Activated naive CD4-positive, alpha-beta T cell treated with anti-CD3 and anti-CD28 coated beads, Interleukin-2, amount 10 ng/mL, durations not matched to agents 7 days and 5 days (primary cell): ENCODE measurements around the gene CMTM7.
"Not testable (repeated sequence)": the region's sequence is repeated elsewhere in the genome, so short reads cannot be mapped to it uniquely, and the experiment has no call there.

Experiments used
- CTCF ChIA-PET: fragments of 350-600 bp; sonication (Branson Sonifier 250); formaldehyde crosslinking; loops from one replicate; lab custom pipeline; 2021; ENCODE audit warnings: antibody characterized with exemption; lab: Charles Lee
- DNase-seq: peaks from one replicate; pipeline ENCODE4 v3.0.0-alpha.2; 2020
- H3K27ac Mint-ChIP-seq: one replicate; pipeline ENCODE4 v1.8.0; 2021; ENCODE audit warnings: mild to moderate bottlenecking, moderate library complexity, mixed read lengths
- H3K27me3 Mint-ChIP-seq: one replicate; pipeline ENCODE4 v1.8.0; 2021; ENCODE audit warnings: mild to moderate bottlenecking, mixed read lengths
- H3K36me3 Mint-ChIP-seq: one replicate; pipeline ENCODE4 v1.8.0; 2021; ENCODE audit warnings: mixed read lengths
- H3K4me1 Mint-ChIP-seq: one replicate; pipeline ENCODE4 v1.8.0; 2021; ENCODE audit warnings: mixed read lengths
- H3K4me3 Mint-ChIP-seq: one replicate; pipeline ENCODE4 v1.8.0; 2021; ENCODE audit warnings: mild to moderate bottlenecking, moderate library complexity, mixed read lengths
- H3K9me3 Mint-ChIP-seq: one replicate; pipeline ENCODE4 v1.8.0; 2021; ENCODE audit warnings: mixed read lengths

CMTM7 gene

DNA sequence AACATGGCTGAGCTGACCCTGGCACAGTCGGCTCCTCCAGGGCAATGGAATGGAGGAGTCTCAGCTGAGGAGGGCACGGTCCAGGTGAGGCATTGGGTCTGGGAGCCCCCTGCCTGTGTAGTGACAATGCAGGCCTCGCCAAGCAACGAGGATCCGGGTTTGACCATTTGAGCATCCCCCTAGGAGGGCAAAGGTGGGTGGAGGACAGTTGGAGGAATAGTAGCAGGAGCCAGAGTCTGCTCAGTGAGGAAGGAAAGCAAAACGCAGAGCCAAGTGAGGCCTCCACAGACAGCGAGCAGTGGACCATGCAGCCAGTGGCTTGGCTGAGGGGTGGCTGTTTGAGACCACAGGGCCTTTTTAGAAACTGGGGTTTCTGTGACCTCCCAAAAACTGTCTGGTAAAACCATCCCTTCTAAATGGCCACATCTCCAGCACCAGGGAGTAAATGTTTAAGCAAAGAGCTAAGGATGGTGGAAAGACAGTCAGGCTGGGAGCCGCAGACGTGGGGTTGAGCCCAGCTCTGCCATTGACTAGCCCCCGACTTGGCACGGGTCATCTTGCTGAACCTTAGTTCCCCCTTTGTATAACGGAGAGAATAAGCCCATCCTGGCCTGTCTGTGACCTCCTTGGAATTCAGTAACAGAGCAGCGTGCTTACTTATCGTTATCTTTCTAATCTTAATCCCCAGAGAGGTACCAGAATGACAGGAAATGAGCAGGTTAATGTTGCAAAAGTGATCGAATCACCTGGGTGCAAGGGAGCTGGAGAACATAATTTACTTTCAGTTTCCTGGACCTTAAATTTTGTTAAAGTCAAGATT lies 64.2 kb downstream of the CMTM7 start:
- peaks cover 35% of the 10 kb centered on the region for H3K4me1 Mint-ChIP-seq
- CTCF ChIA-PET, result interaction anchor here (1.0 to 2.7 kb wide), 6 partner anchors 12 to 81 kb away, joined by 3 to 16 read pairs (median 4); no protein-coding TSS in a partner anchor
- H3K27ac Mint-ChIP-seq, result peak overlapping the region; percentile 94
- H3K36me3 Mint-ChIP-seq, result peaks cover 36% of the 10 kb centered on the region
- no peak for DNase-seq
- no peaks in the 10 kb centered on the region for H3K27me3 Mint-ChIP-seq
- peak overlapping the region; percentile 17 for H3K4me3 Mint-ChIP-seq
- H3K9me3 Mint-ChIP-seq, result peaks cover 2% of the 10 kb centered on the region

DNA sequence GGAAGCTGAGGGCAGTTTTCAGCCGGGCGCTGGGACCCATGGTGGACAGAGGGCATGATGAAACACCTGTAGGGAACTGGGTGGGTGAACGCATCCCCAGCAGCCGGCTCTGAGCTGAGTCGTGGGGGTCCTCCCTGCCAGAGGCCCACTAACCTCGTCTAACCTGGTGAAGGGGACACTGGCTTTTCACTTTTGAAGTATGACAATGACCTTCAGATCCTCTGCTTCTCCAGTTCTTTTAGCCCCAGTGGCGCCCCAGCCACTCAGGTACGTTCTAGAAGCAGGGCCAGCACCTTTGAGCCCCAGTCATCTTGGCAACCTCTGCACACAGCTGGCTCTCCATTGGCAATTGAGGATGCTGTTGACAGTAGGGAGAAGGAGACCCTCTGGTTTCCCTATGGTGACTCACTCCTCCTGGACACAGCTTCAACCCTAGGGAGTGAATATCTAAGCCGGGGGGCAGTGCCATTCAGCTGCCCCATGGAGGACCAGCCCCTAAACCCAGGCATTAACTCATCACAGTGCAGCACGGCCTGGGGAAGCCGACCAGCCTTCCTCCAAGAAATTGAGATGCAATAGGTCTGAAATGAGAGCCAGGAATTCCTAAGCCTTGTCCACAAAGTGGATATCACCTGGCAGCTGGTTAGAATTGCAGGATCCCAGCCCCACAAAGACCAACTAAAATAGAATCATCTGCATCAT lies 64.9 kb downstream of the CMTM7 start:
- Mint-ChIP-seq H3K36me3 (peaks cover 34% of the 10 kb centered on the region), H3K27ac (peak overlapping the region; percentile 94), H3K9me3 (peaks cover 2% of the 10 kb centered on the region), H3K4me3 (no peak overlapping the region), H3K4me1 (peaks cover 35% of the 10 kb centered on the region), H3K27me3 (no peaks in the 10 kb centered on the region)
- CTCF ChIA-PET, result interaction anchor here (1.0 to 2.7 kb wide), 5 partner anchors 11 to 81 kb away, joined by 3 to 16 read pairs (median 5); no protein-coding TSS in a partner anchor
- no peak for DNase-seq

DNA sequence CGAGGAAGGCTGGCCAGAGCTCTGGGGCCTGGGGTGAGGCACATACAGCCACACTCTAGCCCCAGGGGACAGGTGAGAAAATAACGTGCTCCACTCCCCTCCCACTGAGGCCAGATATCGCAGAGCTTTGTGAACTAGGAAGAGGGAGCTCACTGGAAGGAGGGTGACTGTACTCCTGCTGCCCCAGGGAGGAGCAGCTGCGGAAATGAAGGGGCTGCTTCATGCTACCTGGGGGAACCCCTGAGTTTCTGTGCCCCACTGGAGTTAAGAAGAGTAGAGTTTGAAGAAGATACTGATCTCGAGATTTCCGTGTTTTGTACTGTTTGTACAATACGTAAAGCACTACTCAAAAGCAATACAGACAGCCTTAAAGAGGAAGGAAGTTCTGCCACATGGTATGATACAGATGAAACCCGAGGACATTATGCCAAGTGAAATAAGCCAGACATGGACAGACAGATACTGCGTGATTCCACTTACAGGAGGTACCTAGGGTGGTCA lies 66.4 kb downstream of the CMTM7 start:
- Mint-ChIP-seq H3K27ac (peak overlapping the region; percentile 94), H3K4me1 (peaks cover 35% of the 10 kb centered on the region), H3K36me3 (peaks cover 27% of the 10 kb centered on the region), H3K9me3 (peaks cover 2% of the 10 kb centered on the region), H3K27me3 (no peaks in the 10 kb centered on the region), H3K4me3 (peak overlapping the region; percentile 55)
- CTCF ChIA-PET, result interaction anchor here (0.9 to 2.7 kb wide), 3 partner anchors 10 to 25 kb away, joined by 5 to 16 read pairs (median 6); no protein-coding TSS in a partner anchor
- peak; percentile 75 for DNase-seq

DNA sequence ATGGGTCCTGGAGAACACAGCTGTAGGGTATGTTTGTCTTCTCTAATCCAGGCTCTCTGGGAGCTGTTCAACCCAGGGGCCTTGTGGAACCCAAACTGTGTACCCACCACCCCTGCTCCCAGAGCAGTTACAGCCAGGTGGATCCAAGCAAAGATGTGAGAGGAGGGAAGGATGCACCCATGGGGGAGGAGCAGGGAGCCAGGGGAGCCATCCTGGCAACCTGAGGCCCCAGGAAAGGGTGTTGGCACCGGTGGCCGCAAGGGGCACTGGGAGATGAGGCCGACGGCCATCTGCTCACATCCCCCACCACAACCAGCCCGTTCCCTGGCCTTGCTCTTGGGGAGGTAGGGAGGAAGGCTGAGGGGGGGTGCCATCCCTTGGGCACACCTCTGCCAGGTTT lies 67.8 kb downstream of the CMTM7 start:
- H3K9me3 Mint-ChIP-seq, result peaks cover 2% of the 10 kb centered on the region
- CTCF ChIA-PET, result interaction anchor here (1.0 to 2.4 kb wide), 5 partner anchors 20 to 84 kb away, joined by 3 to 7 read pairs (median 4); no protein-coding TSS in a partner anchor
- DNase-seq, result peak; percentile 33
- no peak overlapping the region for H3K27ac Mint-ChIP-seq
- H3K4me1 Mint-ChIP-seq, result peaks cover 35% of the 10 kb centered on the region
- peaks cover 19% of the 10 kb centered on the region for H3K36me3 Mint-ChIP-seq
- H3K4me3 Mint-ChIP-seq, result peak overlapping the region; percentile 43
- H3K27me3 Mint-ChIP-seq, result no peaks in the 10 kb centered on the region

DNA sequence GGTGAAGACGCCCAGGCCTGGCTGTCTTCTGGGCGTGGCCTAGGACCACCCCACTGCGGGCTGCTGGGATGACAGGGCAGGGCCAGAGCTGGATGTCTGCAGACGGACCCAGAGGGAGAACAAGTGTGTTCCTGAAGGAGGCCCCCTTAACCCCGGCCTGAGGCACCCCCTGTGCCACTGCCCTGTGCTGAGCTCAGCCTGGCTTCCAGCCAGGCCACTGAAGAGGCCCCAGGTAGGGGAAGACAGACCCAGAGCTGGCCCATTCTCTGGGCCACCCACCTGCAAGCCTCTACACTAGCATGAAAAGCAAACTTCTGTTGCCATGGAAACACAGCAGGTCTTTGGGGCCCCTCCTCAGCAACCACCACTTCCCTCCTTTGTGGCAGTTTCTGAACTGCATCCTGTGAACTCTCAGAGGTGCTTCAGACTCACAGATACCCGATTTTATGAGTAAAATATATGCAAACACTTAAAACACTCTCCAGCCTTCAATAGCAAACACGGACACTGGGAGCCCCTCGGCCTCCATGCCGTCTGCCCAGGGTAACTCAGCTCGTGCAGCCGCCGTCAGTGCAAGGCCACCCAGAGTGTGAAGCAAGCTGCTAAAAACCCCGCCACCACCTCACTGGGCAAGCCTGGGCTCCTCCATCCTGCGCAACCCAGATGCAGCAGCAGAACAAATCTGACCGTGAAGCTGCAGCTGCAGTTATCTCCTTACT lies 68.5 kb downstream of the CMTM7 start:
- Mint-ChIP-seq H3K27ac (no peak overlapping the region), H3K9me3 (peaks cover 2% of the 10 kb centered on the region), H3K27me3 (no peaks in the 10 kb centered on the region), H3K36me3 (peaks cover 16% of the 10 kb centered on the region), H3K4me1 (peaks cover 36% of the 10 kb centered on the region), H3K4me3 (peak overlapping the region; percentile 70)
- CTCF ChIA-PET, result interaction anchor here (0.8 to 2.4 kb wide), 8 partner anchors 21 to 89 kb away, joined by 3 to 7 read pairs (median 4); no protein-coding TSS in a partner anchor
- DNase-seq, result peak; percentile 87

DNA sequence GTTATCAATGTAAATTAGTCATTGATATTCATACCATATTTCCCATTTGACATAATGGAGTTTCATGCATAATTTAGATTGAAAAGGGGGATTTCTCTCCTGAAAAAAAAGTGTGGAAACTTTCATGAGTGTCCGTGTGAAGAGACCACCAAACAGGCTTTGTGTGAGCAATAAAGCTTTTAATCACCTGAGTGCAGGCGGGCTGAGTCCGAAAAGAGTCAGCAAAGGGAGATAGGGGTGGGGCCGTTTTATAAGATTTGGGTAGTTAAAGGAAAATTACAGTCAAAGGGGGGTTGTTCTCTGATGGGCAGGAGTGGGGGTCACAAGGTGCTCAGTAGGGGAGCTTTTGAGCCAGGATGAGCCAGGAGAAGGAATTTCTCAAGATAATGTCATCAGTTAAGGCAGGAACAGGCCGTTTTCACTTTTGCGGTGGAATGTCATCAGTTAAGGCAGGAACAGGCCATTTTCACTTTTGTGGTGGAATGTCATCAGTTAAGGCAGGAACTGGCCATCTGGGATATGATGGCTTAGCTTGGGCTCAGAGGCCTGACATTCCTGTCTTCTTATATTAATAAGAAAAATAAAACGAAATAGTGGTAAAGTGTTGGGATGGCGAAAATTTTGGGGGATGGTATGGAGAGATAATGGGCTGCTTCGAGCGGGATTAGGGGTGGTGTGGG lies 69.3 kb downstream of the CMTM7 start:
- not testable (repeated sequence) for H3K27me3 Mint-ChIP-seq, DNase-seq, H3K27ac Mint-ChIP-seq, H3K9me3 Mint-ChIP-seq
- Mint-ChIP-seq H3K4me1 (peaks cover 34% of the 10 kb centered on the region), H3K36me3 (peaks cover 19% of the 10 kb centered on the region), H3K4me3 (peak overlapping the region; percentile 70)
- CTCF ChIA-PET, result interaction anchor here (0.6 to 2.4 kb wide), 8 partner anchors 22 to 89 kb away, joined by 3 to 7 read pairs (median 4); no protein-coding TSS in a partner anchor

DNA sequence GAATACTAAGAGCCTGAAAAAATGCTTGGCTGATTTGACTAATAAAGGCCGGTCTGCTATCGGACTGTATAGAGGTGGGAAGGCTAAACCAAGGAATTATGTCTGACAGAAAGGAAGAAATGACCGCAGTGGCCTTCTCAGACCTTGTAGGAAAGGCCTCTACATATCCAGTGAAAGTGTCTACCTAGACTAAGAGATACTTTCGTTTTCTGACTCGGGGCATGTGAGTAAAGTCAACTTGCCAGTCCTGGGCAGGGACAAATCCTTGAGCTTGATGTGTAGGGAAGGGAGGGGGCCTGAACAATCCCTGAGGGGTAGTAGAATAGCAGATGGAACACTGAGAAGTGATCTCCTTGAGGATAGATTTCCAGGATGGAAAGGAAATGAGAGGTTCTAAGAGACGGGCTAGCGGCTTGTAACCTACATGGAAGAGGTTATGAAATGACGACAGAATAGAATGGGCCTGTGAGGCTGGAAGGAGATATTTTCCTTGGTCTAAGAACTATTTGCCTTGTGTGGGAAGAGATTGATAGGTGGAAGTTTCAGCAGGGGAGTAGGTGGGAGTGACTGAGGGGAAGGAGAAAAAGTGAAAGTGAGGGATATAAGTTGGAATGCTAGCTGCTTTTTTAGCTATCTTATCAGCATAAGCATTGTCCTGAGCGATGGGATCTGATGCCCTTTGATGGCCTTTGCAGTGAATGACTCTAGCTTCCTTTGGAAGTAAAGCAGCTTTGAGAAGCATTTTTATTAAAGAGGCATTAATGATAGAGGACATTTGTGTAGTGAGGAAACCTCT lies 70.7 kb downstream of the CMTM7 start:
- Mint-ChIP-seq H3K4me1 (peaks cover 32% of the 10 kb centered on the region), H3K36me3 (peaks cover 16% of the 10 kb centered on the region)
- H3K4me3 Mint-ChIP-seq, H3K27me3 Mint-ChIP-seq, H3K9me3 Mint-ChIP-seq, DNase-seq, H3K27ac Mint-ChIP-seq: not testable (repeated sequence)
- CTCF ChIA-PET, result interaction anchor here (1.0 kb wide), 1 partner anchor 62 kb away, joined by 4 read pairs; no protein-coding TSS in a partner anchor

DNA sequence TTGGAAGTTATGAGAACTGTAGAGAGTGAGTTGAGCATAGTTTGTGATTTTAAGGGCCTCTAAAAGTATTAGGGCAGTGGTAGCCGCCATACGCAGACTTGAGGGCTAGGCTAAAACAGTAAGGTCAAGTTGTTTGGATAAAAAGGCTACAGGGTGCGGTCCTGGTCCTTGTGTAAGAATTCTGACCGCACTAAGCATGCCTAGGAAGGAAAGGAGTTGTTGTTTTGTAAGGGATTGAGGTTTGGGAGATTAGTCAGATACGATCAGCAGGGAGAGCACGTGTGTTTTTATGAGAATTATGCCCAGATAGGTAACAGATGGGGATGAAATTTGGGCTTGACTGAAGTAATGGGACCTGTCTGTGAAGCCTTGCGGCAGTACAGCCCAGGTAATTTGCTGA lies 71.8 kb downstream of the CMTM7 start:
- not testable (repeated sequence) for H3K27ac Mint-ChIP-seq, H3K4me3 Mint-ChIP-seq, H3K36me3 Mint-ChIP-seq, H3K9me3 Mint-ChIP-seq, H3K27me3 Mint-ChIP-seq, DNase-seq
- CTCF ChIA-PET, result interaction anchor here (1.0 kb wide), 1 partner anchor 63 kb away, joined by 4 read pairs; no protein-coding TSS in a partner anchor
- peaks cover 26% of the 10 kb centered on the region for H3K4me1 Mint-ChIP-seq

DNA sequence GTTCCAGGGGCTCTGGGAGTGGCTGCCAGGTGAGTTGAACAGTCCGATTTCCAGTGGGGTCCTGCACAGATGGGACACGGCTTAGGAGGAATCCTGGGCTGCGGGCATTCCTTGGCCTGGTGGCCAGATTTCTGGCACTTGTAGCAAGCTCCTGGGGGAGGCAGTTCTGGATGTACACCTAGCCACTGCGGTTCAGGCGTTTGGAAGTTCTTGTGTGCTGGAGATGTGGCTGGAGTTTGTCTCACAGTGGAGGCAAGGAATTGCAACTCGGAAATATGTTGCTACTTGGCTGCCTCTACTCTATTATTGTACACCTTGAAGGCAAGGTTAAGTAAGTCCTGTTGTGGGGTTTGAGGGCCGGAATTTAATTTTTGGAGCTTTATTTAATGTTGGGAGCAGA lies 73.1 kb downstream of the CMTM7 start:
- not testable (repeated sequence) for H3K4me3 Mint-ChIP-seq, H3K9me3 Mint-ChIP-seq, H3K27me3 Mint-ChIP-seq, DNase-seq
- peaks cover 17% of the 10 kb centered on the region for H3K36me3 Mint-ChIP-seq
- H3K4me1 Mint-ChIP-seq, result peaks cover 39% of the 10 kb centered on the region
- CTCF ChIA-PET, result interaction anchor here (0.7 to 1.1 kb wide), 2 partner anchors 29 to 89 kb away, joined by 3 to 5 read pairs; no protein-coding TSS in a partner anchor
- peak overlapping the region; percentile 4 for H3K27ac Mint-ChIP-seq

DNA sequence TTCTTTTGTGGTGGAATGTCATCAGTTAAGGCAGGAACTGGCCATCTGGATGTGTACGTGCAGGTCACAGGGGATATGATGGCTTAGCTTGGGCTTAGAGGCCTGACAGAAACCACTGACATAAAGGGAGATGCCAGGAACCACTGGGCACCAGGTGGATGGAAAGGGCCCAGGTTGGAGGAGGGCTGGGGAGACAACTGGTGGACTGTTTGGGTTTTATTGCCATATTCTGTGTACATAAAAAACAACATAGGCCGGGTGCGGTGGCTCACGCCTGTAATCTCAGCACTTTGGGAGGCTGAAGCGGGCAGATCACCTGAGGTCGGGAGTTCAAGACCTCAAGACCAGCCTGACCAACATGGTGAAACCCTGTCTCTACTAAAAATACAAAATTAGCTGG lies 75.2 kb downstream of the CMTM7 start:
- DNase-seq, H3K27me3 Mint-ChIP-seq, H3K4me3 Mint-ChIP-seq, H3K27ac Mint-ChIP-seq, H3K9me3 Mint-ChIP-seq: not testable (repeated sequence)
- peaks cover 28% of the 10 kb centered on the region for H3K36me3 Mint-ChIP-seq
- CTCF ChIA-PET, result interaction anchor here (0.9 to 5.5 kb wide), 12 partner anchors 35 to 290 kb away, joined by 3 to 123 read pairs (median 12); partner anchors contain the start of gene CMTM7
- peaks cover 58% of the 10 kb centered on the region for H3K4me1 Mint-ChIP-seq

DNA sequence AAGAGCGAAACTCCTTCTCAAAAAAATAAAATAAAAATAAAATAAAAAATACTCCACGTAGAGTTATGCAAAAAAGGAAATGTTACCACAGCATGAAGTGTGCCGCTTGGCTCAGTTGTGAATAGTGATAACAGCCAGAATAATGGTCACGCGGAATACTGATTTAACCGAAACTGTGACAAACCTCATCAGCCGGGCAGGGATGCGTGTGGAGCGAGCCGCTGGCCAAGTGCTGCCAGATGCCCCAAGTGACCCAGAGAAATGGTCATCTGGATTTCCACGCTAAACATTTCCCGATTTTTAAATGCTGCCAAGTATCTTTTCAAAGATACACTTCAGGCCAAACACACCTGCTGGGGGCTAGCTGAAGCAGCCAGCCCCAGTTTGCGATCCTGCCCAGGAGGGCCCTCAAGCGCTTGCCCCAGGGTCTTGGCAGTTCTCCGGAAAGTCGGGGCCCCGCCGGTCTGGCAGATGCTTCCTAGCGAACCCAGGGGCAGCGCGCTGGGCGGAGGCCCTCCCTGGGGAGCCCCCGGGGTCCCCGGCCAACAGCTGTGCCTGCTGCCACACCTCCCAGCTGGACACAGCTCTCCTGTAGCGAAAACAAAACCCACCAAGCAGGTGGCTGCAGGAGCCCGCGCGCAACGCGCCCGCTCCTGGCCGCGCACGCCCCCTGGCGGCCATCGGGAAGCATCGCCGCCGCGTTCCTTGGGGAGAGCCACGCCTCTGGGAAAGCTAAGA lies 75.8 kb downstream of the CMTM7 start:
- H3K4me3 Mint-ChIP-seq, result peak overlapping the region; percentile 27
- no peaks in the 10 kb centered on the region for H3K9me3 Mint-ChIP-seq
- no peaks in the 10 kb centered on the region for H3K27me3 Mint-ChIP-seq
- H3K4me1 Mint-ChIP-seq, result peaks cover 59% of the 10 kb centered on the region
- H3K27ac Mint-ChIP-seq, result no peak overlapping the region
- H3K36me3 Mint-ChIP-seq, result peaks cover 31% of the 10 kb centered on the region
- DNase-seq, result peak; percentile 73
- CTCF ChIA-PET, result interaction anchor here (0.8 to 5.5 kb wide), 33 partner anchors 10 to 291 kb away, joined by 3 to 123 read pairs (median 6); partner anchors contain the start of gene CMTM7
